Esophagus squamous epithelium (tissue), 4 donors: ENCODE data around the gene ZNF223.

ENCODE experiments used
- CTCF ChIP-seq, 6 experiments: fragments of 450-650 bp in 4 of 6; fragments of 200-600 bp in 2 of 6; sonication (generic) in 2 of 6; IDR thresholded peaks; one replicate each; pipeline ENCODE4 v1.5.1; 2016 to 2019; ENCODE audit warnings: antibody characterized with exemption in 6 of 6, mild to moderate bottlenecking in 4 of 6, moderate library complexity in 4 of 6
- POLR2A ChIP-seq, 4 donors: fragments of 450-650 bp; IDR thresholded peaks; one replicate each; pipeline ENCODE4 v1.6.1; 2017; ENCODE audit warnings: antibody characterized with exemption in 4 of 4, mild to moderate bottlenecking in 4 of 4, moderate library complexity in 3 of 4

DNA sequence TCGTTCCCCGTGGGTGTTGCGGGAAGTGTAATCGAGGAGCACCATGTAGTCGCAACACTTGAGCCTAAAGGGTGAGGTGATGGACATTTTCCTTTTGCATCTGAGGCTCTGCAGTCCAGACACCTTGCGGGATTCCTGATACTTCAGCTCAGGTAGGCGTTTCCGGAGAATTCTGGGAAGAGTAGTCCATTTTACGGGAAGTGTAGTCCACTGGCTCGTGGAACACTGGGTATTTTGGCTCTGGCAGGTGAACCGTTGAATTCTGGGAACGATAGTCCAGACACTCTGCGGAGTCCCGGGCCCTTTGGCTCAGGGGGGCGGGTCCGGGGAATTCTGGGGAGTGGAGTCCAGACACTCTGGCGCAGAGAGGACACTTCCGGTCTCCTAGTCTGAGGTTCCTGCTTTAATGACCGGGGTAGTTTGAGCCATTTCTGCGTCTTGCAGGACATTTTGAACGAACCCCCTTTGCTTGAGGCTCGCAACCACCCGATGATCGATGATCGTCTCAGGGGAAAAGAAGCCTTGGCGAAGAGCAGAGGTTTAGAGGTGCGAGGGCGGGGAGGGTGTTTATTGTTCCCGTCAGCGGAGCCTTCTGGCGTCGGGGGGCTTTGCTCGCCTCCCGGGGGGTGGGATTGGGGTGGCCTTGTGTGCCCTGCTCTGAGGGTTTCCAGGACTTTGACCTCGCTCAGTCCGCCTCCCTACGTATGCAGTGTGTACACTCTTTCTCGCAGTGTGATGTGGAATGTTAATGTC, at the start of gene ZNF223:
- no peak for TF ChIP-seq CTCF (IDR thresholded peaks at IDR 0.05)
- no peak for TF ChIP-seq POLR2A (IDR thresholded peaks at IDR 0.05)
